ENCODE results near the gene HUS1B. TPM values are rescaled to one million over a fixed set of nuclear protein-coding genes. Genes with fewer than 3 reads are reported as not detected.

Gene HUS1B
- total and polyA plus RNA-seq, 2 of the 13 experiments (the other 11 are each of a cell fraction or from before 2014, with no cell fraction given): 0.18 to 0.40 TPM

GRCh38 chr6:692858-693722, 36.2 kb upstream of the HUS1B start, which contains the start of gene EXOC2 (continued):
- TF ChIP-seq ZBTB10 (CRISPR knock-in tag; IDR thresholded peaks at IDR 0.05; ENCODE audit: borderline replicate concordance): peak; percentile 83
- TF ChIP-seq SNAPC4 (CRISPR knock-in tag; IDR thresholded peaks at IDR 0.05): no peak
- no peak; the same call in 1 of the 2 replicates for TF ChIP-seq ZNF570 (CRISPR knock-in tag; IDR thresholded peaks at IDR 0.05; ENCODE audit: borderline replicate concordance)
- TF ChIP-seq ZNF333 (CRISPR knock-in tag; IDR thresholded peaks at IDR 0.05; ENCODE audit: borderline replicate concordance): peak; percentile 48; the same call in 1 of the 2 replicates
- TF ChIP-seq JARID2 (CRISPR knock-in tag; IDR thresholded peaks at IDR 0.05; ENCODE audit: insufficient replicate concordance): no peak
- peak; percentile 71; the same call in 1 of the 2 replicates for TF ChIP-seq ZBTB43 (CRISPR knock-in tag; conservative IDR thresholded peaks at IDR 0.05)
- peak; percentile 99 for TF ChIP-seq SRF (IDR thresholded peaks at IDR 0.05; ENCODE audit: low read depth, low read length)
- 0 out of 2 replicates have a peak, but pooled peaks have one; percentile 6 for TF ChIP-seq GZF1 (CRISPR knock-in tag; IDR thresholded peaks at IDR 0.05)
- peak; percentile 62; the same call in 1 of the 2 replicates for TF ChIP-seq ZC3H4 (CRISPR knock-in tag; IDR thresholded peaks at IDR 0.05; ENCODE audit: borderline replicate concordance)
- TF ChIP-seq ZNF775 (CRISPR knock-in tag; IDR thresholded peaks at IDR 0.05; ENCODE audit: borderline replicate concordance): no peak
- peak; percentile 91 for TF ChIP-seq HNF1B (CRISPR knock-in tag; IDR thresholded peaks at IDR 0.05)
- TF ChIP-seq JDP2 (CRISPR knock-in tag; IDR thresholded peaks at IDR 0.05; ENCODE audit: borderline replicate concordance): no peak; the same call in 1 of the 2 replicates
- peak; percentile 96; the same call in 1 of the 2 replicates for TF ChIP-seq ZNF513 (CRISPR knock-in tag; conservative IDR thresholded peaks at IDR 0.05)
- no peak for TF ChIP-seq FLYWCH1 (CRISPR knock-in tag; IDR thresholded peaks at IDR 0.05)
